OCI-LY7 (cell line): ENCODE results near the gene UPF3A.

Experiments used
- EZH2phosphoT487 ChIP-seq: fragments of 200-600 bp; sonication (generic); IDR thresholded peaks from 2 replicates; pipeline ENCODE4 v1.6.1; 2018; ENCODE audit warnings: low read depth, borderline replicate concordance, mild to moderate bottlenecking, mixed run types, antibody characterized with exemption, low read length, moderate library complexity, mixed read lengths
- TF ChIP-seq, protein P1 (sequence below): fragments of 200-600 bp; sonication (generic); conservative IDR thresholded peaks from 2 replicates; pipeline ENCODE4 v1.5.1; 2014; ENCODE audit warnings: mild to moderate bottlenecking, antibody characterized with exemption, low read length, moderate library complexity, mixed read lengths

DNA sequence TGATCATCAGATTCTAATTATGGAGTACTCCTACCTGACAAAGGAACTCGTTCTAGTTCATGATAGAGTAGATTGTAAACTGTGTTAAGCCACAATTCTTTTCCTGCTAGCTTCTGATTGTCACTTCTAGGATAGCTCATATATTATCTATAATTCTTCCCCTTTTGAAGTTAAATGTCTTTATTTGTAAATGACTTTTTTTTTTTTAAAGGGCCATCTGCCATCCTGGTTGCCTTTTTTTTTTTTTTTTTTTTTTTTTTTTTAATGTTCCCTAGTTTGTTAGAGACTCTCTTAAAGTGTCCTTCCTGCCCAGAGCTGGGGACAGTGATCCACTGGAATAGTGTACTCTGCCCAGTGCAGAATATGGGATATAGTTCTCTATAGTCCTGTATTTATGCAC is 37.2 kb downstream of the UPF3A start:
- TF ChIP-seq, protein P1, sequence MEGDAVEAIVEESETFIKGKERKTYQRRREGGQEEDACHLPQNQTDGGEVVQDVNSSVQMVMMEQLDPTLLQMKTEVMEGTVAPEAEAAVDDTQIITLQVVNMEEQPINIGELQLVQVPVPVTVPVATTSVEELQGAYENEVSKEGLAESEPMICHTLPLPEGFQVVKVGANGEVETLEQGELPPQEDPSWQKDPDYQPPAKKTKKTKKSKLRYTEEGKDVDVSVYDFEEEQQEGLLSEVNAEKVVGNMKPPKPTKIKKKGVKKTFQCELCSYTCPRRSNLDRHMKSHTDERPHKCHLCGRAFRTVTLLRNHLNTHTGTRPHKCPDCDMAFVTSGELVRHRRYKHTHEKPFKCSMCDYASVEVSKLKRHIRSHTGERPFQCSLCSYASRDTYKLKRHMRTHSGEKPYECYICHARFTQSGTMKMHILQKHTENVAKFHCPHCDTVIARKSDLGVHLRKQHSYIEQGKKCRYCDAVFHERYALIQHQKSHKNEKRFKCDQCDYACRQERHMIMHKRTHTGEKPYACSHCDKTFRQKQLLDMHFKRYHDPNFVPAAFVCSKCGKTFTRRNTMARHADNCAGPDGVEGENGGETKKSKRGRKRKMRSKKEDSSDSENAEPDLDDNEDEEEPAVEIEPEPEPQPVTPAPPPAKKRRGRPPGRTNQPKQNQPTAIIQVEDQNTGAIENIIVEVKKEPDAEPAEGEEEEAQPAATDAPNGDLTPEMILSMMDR = no peak
- TF ChIP-seq EZH2phosphoT487 = no peak
